ENCODE data around the gene WFDC2. TPM values are rescaled to one million over a fixed set of nuclear protein-coding genes. Genes with fewer than 3 reads are reported as not detected.

The WFDC2 gene
- total and polyA plus RNA-seq, 10 of the 15 experiments (the other 5 are each of a cell fraction or from before 2014, with no cell fraction given) = 0.13 TPM; not detected in 9

DNA sequence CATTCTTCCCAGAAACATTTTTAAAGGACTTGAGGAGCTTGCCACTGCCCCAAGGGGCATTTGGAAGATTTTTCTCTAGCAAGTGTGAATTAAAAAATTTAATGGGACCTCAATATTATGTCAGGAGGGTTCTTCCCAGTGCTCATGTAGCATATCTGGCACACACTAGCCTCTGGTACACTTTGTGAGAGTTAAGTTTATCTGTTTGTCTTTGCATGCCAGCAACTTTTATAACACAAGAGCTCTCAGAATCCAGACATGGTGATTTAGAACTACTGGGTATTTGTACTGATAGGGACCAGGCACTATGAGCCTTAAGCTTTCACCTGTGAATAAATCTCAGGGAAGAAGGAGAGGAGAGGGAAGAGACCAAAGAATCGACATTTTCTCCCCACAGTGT, 33.0 kb downstream of the WFDC2 start:
- FAIRE-seq = no peak
- POLR2A ChIA-PET = interaction anchor here (0.6 kb wide), 1 partner anchor 222 kb away, joined by 5 read pairs; no protein-coding TSS in a partner anchor
- TF ChIP-seq TCF3 (IDR thresholded peaks at IDR 0.05; ENCODE audit: borderline replicate concordance, insufficient read depth, low read depth, low read length) = no peak
- no peak for TF ChIP-seq EP300 (IDR thresholded peaks at IDR 0.05; ENCODE audit: borderline replicate concordance in 1 of 2, control insufficient read depth in 1 of 2, low read depth in 2 of 2, low read length in 2 of 2)
- TF ChIP-seq LARP7 (IDR thresholded peaks at IDR 0.05) = no peak
- TF ChIP-seq MTA3 (IDR thresholded peaks at IDR 0.05; ENCODE audit: borderline replicate concordance, low read length) = no peak
- TF ChIP-seq ZNF274 (IDR thresholded peaks at IDR 0.05; ENCODE audit: insufficient read depth, insufficient read length) = no peak
- TF ChIP-seq MXI1 (IDR thresholded peaks at IDR 0.05; ENCODE audit: low read depth, low read length) = no peak
- no peak for TF ChIP-seq HDAC2 (IDR thresholded peaks at IDR 0.05)
- TF ChIP-seq SREBF1 (IDR thresholded peaks at IDR 0.05; ENCODE audit: low read length) = no peak
- no peak for TF ChIP-seq CREB1 (IDR thresholded peaks at IDR 0.05; ENCODE audit: low read depth)
- no peak for TF ChIP-seq ATF7 (IDR thresholded peaks at IDR 0.05; ENCODE audit: low read depth)
- no peak for TF ChIP-seq RBBP5 (conservative IDR thresholded peaks at IDR 0.05)
- no peak for TF ChIP-seq E4F1 (IDR thresholded peaks at IDR 0.05; ENCODE audit: borderline replicate concordance, partially characterized antibody)
- TF ChIP-seq SP1 (IDR thresholded peaks at IDR 0.05; ENCODE audit: low read depth, low read length) = no peak
- TF ChIP-seq, protein P1, sequence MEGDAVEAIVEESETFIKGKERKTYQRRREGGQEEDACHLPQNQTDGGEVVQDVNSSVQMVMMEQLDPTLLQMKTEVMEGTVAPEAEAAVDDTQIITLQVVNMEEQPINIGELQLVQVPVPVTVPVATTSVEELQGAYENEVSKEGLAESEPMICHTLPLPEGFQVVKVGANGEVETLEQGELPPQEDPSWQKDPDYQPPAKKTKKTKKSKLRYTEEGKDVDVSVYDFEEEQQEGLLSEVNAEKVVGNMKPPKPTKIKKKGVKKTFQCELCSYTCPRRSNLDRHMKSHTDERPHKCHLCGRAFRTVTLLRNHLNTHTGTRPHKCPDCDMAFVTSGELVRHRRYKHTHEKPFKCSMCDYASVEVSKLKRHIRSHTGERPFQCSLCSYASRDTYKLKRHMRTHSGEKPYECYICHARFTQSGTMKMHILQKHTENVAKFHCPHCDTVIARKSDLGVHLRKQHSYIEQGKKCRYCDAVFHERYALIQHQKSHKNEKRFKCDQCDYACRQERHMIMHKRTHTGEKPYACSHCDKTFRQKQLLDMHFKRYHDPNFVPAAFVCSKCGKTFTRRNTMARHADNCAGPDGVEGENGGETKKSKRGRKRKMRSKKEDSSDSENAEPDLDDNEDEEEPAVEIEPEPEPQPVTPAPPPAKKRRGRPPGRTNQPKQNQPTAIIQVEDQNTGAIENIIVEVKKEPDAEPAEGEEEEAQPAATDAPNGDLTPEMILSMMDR (IDR thresholded peaks at IDR 0.05 in 2 of 3, conservative IDR thresholded peaks at IDR 0.05 in 1 of 3; ENCODE audit: control insufficient read depth in 2 of 3, extremely low read depth in 1 of 3, insufficient read depth in 1 of 3, low read depth in 3 of 3, low read length in 3 of 3) = no peak
- TF ChIP-seq, protein P2, sequence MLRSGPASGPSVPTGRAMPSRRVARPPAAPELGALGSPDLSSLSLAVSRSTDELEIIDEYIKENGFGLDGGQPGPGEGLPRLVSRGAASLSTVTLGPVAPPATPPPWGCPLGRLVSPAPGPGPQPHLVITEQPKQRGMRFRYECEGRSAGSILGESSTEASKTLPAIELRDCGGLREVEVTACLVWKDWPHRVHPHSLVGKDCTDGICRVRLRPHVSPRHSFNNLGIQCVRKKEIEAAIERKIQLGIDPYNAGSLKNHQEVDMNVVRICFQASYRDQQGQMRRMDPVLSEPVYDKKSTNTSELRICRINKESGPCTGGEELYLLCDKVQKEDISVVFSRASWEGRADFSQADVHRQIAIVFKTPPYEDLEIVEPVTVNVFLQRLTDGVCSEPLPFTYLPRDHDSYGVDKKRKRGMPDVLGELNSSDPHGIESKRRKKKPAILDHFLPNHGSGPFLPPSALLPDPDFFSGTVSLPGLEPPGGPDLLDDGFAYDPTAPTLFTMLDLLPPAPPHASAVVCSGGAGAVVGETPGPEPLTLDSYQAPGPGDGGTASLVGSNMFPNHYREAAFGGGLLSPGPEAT (IDR thresholded peaks at IDR 0.05; ENCODE audit: low read depth) = no peak
- TF ChIP-seq ZZZ3 (IDR thresholded peaks at IDR 0.05; ENCODE audit: control insufficient read depth, insufficient read length, low read depth) = no peak
- TF ChIP-seq FOXM1 (IDR thresholded peaks at IDR 0.05; ENCODE audit: low read depth, low read length) = no peak
- TF ChIP-seq GABPA (IDR thresholded peaks at IDR 0.05; ENCODE audit: low read depth) = no peak
- TF ChIP-seq, protein P3, sequence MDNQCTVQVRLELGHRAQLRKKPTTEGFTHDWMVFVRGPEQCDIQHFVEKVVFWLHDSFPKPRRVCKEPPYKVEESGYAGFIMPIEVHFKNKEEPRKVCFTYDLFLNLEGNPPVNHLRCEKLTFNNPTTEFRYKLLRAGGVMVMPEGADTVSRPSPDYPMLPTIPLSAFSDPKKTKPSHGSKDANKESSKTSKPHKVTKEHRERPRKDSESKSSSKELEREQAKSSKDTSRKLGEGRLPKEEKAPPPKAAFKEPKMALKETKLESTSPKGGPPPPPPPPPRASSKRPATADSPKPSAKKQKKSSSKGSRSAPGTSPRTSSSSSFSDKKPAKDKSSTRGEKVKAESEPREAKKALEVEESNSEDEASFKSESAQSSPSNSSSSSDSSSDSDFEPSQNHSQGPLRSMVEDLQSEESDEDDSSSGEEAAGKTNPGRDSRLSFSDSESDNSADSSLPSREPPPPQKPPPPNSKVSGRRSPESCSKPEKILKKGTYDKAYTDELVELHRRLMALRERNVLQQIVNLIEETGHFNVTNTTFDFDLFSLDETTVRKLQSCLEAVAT (IDR thresholded peaks at IDR 0.05) = no peak

More for the DNA sequence above, 33.0 kb downstream of the WFDC2 start:
- H3K9me3 ChIP-seq (replicated peaks; ENCODE audit: control insufficient read depth, insufficient read depth, low read length) = no peaks in the 10 kb centered on the region
- SMC1A ChIA-PET (ENCODE audit: uncharacterized antibody, unreplicated experiment) = interaction anchor here (0.9 kb wide), 1 partner anchor 268 kb away, joined by 3 read pairs; no protein-coding TSS in a partner anchor
- H3K27ac ChIP-seq (ENCODE audit: control insufficient read depth, insufficient read depth) = no peak overlapping the region
- no peak overlapping the region for H3K4me3 ChIP-seq
- peaks cover 0 to 2% of the 10 kb centered on the region in 2 experiments; a peak in 1 of 4 replicates for H3K27me3 ChIP-seq (replicated peaks in 1 of 2; ENCODE audit: control insufficient read depth in 2 of 2, insufficient read depth in 2 of 2, low read length in 1 of 2)
- H3K9ac ChIP-seq (ENCODE audit: control insufficient read depth, insufficient read depth, low read length) = no peak overlapping the region
- RAD21 ChIA-PET (ENCODE audit: unreplicated experiment) = no interaction called here
- WGBS (ENCODE audit: insufficient coverage, insufficient replicate concordance, low lambda C conversion rate, missing lambda C conversion rate) = 0% methylated on average over 1 of the region's 1 CpG
- BruUV-seq (replicated peaks) = no TSS peak
- H3K4me2 ChIP-seq (ENCODE audit: control insufficient read depth, insufficient read depth) = no peak overlapping the region
- ATAC-seq (no peak), DNase-seq (ENCODE audit: low read depth, low spot score) (no peak)
- H2AFZ ChIP-seq (ENCODE audit: control insufficient read depth, low read depth, low read length) = no peak overlapping the region
- in situ Hi-C loops (cut with MboI) (no loop called here), intact Hi-C loops (cut with micrococcal nuclease; ENCODE audit: unreplicated experiment) (no loop called here)
- CTCF ChIA-PET = interaction anchor here (1.3 kb wide), 1 partner anchor 65 kb away, joined by 4 read pairs; no protein-coding TSS in a partner anchor
- no peaks in the 10 kb centered on the region for H3K36me3 ChIP-seq (ENCODE audit: control insufficient read depth in 2 of 2, insufficient read depth in 2 of 2, low read length in 1 of 2)
- peaks cover 4% of the 10 kb centered on the region for H3K4me1 ChIP-seq (ENCODE audit: control insufficient read depth, insufficient read depth, low read length)
- H3K79me2 ChIP-seq (ENCODE audit: control insufficient read depth, insufficient read depth, low read length) = no peaks in the 10 kb centered on the region
- no peaks in the 10 kb centered on the region for H4K20me1 ChIP-seq (ENCODE audit: control insufficient read depth, insufficient read depth)
